Measurements from ENCODE around the gene SPTB.
A peak's percentile ranks its signal among the peaks of the same experiment; 100 is the strongest.
"Not testable (repeated sequence)": the region's sequence is repeated elsewhere in the genome, so short reads cannot be mapped to it uniquely, and the experiment has no call there.

The SPTB gene

DNA sequence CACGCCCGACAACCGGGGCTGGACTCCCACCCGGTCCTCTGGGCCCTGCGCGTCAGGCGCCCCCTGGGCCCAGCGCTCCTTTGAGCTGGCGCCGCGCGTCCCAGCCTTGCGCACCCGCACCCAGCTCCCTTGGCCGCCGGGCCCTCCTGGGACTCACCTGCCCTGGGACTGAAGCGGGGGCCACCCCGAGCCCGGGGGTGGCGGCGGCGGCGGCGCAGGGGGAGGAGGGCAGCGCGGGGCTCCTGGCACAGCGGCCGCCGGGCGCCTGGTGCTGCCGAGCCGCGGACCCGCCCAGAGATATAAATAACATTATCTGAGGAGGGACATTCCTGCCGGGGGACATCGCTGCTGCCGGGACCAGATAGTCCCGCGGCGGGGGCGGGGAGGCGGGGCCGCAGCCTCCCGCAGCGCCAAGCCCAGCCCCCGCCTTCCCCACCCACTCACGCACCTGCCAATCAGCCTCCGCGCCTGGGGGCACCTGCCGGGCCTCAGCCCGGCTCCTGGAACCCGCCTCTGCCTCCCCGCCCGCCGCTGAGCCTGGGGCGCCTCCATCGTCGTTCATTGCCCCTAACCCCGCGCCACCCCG lies at the start of gene SPTB:
TSS of gene SPTB (minus strand) at position 273 of the 586 bp plus-strand sequence. CDS start 56,813 bp downstream, outside the sequence.
- DNase-seq (ENCODE audit: low read depth in 2 of 2, low spot score in 1 of 2) = peak; percentile 35 to 64

DNA sequence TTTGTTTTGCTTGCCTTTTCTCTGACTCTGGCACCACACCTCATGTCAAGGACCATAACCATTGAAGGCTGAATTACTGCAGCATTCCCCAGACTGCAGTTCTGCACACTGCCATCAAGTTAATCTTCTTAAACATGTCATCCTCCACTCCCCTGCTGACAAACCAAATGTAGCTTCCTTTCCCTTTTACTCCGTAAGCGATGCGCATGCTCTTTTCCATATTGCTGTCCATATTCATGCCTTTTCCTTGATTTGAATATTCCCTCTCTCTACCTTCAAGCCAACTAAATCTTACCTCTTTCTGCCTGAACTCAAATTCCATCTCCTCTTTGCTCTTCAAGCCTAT lies 49.3 kb upstream of the SPTB start:
- DNase-seq (ENCODE audit: low read depth in 2 of 2, low spot score in 1 of 2) = no peak

DNA sequence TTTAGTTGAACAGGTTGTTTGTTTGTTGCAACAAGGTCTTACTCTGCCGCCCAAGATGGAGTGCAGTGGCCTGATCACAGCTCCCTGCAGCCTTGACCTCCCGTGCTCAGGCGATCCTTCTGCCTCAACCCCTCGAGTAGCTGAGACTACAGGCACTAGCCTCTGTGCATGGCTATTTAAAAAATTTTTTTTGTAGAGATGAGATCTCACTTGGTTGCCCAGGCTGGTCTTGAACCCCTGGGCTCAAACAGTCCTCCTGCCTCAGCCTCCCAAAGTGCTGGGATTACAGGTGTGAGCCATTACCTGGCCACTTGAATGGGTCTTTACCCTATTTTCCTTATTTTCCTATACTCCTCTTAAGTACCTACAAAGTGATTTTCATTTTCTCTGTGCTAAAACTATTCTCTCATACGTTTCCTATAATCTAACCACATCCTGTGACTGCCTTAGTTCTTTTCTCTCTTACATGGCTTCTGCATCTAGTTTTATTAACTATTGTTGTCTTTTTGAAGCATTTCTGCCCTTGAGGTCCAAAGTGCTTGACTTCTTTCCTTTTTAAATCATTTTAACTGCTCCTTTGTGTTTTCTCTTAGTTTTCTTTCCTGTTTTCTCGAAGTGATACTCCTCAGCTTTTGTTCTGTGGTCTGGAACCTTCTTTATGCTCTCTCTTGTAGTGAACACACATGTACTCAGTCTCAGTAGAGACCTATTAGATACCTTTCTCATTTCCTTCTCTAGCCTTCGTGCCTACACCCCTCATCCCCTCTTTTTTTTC lies 48.7 kb upstream of the SPTB start:
- DNase-seq (ENCODE audit: low read depth in 2 of 2, low spot score in 1 of 2) = no peak

DNA sequence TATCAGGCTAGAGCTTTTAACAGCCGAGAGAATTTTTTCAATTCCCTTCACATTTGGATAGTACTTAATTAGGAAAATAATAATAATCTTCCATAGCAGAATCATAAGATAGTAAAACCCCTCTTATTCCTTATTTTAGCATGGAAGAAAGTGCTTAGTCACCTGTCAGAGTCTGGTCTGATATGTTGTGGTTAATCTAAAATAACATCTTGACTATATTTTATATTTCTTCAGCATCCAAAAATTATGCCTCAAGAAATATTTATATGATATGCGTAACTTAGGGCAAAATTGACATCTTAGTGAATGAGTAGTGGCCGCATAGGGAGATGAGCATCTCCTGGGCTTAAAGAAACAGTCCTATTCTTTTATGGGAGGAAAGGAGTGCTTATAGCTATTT lies 47.3 kb upstream of the SPTB start:
- DNase-seq (ENCODE audit: low read depth in 2 of 2, low spot score in 1 of 2) = no peak

DNA sequence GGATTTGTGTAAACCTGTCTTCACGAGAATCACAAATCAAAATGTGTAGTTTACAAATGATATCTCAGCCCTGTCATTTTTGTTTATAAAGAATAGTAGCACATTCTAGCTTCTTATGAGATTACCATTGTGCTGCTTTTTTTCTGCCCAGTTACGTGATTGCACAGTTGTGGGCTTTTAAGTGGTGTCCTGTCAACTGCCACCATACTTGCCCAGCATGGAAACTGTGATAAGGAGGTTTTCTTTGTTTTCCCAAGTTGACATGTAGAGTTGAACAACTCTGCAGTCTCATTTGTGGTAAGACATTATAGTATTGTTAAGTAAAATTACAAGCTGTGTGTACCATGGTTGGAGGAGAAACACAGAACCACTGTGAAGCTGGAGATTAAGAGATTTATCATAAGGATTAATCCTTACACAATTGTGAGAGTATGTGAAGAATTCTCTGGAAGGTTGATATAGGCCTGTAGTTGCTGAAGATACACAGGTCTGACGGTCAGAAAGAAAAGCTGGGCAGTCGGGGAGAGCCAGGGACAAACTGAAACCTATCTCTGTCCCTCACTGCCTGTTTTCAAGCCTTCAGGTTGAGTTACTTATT lies 46.8 kb upstream of the SPTB start:
- DNase-seq (ENCODE audit: low read depth in 2 of 2, low spot score in 1 of 2) = no peak

DNA sequence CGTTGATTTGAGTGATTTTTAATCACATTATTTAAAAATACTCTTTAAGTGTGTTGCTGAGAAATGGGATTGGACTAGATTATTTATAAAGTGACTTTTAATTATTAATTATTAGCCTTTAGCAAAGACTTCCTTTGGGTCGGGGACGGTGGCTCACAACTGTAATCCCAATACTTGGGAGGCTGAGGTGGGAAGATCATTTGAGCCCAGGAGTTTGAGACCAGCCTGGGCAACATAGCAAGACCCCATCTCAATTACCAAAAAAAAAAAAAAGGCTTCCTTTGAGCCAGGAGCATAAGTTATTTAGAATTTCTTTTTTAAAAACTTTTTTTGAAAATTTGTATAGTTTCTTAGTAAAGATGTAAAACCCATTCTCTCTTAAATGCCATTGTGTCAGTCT lies 43.3 kb upstream of the SPTB start:
- no peak for DNase-seq (ENCODE audit: low read depth in 2 of 2, low spot score in 1 of 2)

DNA sequence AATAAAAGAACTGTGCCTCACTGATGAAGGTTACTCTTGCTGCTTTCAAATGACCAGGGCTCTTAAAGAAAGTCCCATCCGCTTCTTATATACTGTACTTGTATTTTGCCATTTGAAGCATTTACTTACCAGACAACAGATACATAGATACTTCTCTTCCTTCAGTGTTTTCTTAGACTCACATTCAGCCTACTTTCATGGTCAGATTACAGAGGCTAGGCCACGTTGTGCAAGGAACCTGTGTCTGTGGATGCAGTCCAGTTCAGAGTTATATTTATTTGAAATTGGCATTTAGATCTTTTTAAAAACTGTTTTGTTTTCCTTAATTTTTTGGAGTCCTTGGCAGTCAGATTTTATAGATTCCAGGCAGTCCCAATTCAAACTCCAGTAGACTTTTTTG lies 40.8 kb upstream of the SPTB start:
- no peak for DNase-seq (ENCODE audit: low read depth in 2 of 2, low spot score in 1 of 2)

DNA sequence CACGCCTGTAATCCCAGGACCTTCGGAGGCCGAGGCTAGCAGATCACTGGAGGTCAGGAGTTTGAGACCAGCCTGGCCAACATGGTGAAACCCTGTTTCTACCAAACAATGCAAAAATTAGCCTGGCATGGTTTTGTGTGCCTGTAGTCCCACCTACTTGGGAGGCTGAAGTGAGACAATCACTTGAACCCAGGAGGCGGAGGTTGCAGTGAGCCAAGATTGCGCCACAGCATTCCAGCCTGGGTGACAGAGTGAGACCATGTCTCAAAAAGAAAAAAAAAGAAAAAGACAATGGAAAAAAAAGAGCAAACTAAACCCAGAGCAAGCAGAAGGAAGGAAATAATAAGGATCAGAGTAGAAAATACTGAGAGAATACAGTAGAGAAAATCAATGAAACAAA lies 39.9 kb upstream of the SPTB start:
- DNase-seq (ENCODE audit: low read depth in 2 of 2, low spot score in 1 of 2) = no peak

DNA sequence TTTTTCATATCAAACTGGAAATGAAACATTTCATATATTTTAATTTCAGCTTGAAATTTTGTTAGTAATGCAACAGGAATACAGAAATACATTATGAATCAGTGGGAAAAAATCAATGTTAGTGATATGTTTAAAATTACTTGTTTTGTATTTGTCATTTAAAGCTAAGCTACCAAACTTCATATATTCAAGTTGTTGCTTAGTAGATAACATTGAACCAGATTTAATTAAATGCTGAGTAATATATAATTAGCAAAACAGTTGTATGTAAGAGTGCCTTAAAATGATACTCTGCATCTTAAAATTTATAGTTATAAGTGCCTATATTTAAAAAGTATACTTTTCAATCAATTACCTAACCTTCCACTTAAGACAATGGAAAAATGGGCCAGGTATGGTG lies 39.5 kb upstream of the SPTB start:
- DNase-seq (ENCODE audit: low read depth in 2 of 2, low spot score in 1 of 2) = no peak

DNA sequence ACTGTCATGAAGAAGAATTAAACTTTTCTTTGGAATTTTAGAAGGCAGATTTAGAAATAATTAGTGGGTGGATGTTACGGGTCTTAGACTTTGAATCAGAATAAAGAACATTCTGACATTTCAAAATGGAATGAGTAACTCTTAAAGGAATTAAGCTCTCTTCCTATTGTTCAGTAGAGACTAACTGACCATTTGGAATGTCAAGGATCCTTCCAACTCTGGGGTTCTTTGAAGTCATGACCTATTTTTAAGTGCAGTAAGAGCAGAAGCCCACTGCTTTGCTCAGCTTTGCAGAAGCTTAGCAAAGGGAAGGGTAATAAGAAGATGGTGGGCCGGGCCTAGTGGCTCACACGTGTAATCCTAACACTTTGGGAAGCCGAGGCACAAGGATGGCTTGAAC lies 38.5 kb upstream of the SPTB start:
- DNase-seq (ENCODE audit: low read depth in 2 of 2, low spot score in 1 of 2) = no peak

DNA sequence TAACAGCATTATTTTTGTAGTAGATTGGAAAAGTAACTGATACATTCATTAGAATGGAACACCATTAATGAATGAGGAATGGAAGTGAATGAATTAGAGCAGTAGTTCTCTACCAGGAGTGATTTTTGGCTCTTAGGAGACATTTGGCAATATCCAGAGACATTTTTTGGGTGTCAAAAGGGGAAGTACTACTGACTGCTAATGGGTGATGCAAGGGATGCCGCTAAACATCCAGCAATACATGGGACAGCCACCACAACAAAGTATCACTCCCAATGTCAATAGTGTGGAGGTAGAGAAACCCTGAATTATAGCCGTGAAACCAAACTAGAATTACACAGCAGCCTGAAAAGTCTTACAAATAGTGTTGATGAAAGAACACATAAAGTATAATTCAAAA lies 36.1 kb upstream of the SPTB start:
- no peak for DNase-seq (ENCODE audit: low read depth in 2 of 2, low spot score in 1 of 2)

DNA sequence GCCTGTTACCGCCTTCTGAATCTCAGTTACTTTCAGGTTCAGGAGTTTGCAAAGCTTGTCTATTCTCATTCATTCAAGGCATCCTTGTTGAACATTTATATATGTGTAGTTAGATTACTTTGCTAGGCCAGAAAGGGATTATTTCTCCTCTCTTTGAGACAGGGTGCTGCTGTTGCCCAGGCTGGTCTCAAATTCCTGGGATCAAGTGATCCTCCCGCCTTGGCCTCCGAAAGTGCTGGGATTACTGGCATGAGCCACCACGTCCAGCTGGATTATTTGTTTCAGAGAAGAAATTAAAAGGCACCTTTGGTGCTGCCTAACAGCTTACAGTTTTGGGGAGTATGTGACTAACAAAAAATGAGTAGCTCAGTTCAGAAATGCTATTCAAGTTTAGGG lies 35.3 kb upstream of the SPTB start:
- no peak for DNase-seq (ENCODE audit: low read depth in 2 of 2, low spot score in 1 of 2)

DNA sequence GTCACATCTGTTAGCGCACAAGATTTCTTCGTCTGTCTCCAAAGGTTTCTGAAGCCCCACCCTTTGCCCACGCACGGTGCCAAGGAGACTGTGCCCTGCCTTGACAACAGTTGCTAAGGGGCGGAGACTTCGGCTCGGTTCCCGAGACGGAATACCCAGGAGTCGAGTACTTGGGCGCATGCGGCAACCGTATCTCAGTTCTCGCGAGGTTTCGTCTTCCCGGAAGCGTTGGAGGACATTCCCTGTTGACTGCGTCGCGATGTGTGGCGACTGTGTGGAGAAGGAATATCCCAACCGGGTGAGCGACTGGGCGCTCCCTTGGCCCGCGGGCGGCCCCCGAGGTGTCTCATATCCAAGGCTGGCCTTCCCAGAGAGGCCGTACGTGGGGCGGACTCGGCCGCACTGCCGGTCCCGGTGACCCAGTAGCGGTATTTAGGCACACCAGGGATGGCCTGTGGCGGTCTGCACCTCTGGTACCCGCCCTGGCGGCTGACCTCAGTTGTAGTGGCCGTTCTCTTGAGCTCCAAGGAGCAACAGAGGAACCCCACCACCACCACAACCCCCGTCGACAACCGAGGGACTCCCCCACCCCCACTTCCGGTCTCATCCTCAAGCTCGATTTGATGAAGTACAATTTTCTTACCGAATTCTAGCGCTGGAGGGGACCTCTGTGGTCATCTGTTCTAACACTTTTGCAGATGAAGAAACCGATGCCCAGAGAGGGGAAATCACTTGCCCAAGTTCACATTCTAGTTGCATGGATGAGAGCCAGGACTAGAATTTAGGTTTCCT lies 34.7 kb upstream of the SPTB start, which contains the start of gene CHURC1:
TSS of gene CHURC1 (plus strand) at position 219 of the 792 bp plus-strand sequence. CDS start at position 260, 41 bp downstream.
- DNase-seq (ENCODE audit: low read depth in 2 of 2, low spot score in 1 of 2) = peak; percentile 97

DNA sequence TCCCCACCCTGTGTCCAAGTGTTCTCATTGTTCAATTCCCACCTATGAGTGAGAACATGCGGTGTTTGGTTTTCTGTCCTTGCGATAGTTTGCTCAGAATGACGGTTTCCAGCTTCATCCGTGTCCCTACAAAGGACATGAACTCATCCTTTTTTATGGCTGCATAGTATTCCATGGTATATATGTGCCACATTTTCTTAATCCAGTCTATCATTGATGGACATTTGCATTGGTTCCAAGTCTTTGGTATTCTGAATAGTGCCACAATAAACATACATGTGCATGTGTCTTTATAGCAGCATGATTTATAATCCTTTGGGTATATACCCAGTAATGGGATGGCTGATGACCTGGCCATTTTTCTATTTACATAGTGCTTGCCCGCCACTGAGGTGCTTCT lies 33.8 kb upstream of the SPTB start:
- DNase-seq (ENCODE audit: low read depth in 2 of 2, low spot score in 1 of 2) = not testable (repeated sequence)

DNA sequence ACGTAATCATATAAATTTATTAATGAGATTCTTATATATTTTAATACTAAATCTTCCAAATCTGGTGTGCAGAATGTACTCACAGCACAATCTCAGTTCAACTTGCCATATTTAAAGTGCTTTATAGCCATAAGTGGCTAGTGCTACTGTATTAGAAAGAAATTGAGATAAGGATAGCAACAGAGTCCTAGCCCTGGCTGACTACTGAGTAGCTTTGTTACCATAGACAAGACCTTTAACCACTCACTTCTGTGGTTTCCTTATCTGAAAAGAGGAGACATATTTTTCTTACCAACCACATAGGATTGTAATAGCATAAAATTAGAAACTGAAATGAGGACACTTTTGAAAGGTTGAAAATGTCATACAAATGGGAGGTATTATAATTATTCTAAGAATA lies 32.6 kb upstream of the SPTB start:
- no peak for DNase-seq (ENCODE audit: low read depth in 2 of 2, low spot score in 1 of 2)

DNA sequence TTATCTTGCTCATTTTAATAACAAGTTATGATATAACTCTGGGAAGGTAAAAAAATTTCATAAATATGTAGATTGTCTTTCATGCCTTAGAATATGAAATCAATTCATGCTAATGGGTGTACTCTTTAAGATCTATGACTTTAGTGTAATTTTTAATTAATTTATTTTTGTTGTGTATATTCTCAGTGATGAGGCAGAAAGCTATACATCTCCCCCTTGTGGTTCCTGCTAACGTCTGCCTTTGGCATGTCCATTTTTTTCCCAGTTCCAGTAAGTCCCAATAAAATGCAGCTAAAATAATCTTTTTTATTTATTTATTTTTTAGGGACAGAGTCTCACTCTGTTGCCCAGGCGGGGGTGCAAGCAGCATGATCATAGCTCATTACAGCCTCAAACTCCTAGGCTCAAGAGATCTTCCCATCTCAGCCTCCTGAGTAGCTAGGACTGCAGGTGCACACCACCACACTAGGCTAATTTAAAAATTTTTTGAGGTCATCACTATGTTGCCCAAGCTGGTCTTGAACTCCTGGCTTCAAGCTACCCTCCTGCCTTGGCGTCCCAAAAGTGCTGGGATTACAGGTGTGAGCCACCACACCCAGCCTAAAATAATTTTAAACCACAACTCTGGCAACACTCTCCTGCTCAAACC lies 31.3 kb upstream of the SPTB start:
- DNase-seq (ENCODE audit: low read depth in 2 of 2, low spot score in 1 of 2) = no peak

DNA sequence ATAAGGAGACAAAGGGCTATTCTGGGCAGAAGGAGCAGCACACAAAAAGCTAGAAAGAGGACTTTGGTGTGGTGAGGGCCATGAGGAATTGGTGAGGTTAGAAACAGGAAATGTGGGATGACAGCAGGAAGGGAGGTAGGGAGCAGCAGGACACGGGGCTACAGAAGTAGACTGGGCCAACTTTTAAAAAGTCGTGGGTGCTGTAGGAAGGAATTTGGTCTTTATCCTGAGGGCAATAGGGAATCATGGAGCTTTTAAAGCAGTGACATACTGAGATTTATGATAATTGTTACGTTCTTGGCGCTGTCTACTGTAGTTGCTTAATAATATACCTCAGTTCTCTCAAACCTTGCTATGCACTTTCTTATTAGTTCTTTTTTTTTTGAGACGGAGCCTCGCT lies 26.3 kb upstream of the SPTB start:
- no peak for DNase-seq (ENCODE audit: low read depth in 2 of 2, low spot score in 1 of 2)

DNA sequence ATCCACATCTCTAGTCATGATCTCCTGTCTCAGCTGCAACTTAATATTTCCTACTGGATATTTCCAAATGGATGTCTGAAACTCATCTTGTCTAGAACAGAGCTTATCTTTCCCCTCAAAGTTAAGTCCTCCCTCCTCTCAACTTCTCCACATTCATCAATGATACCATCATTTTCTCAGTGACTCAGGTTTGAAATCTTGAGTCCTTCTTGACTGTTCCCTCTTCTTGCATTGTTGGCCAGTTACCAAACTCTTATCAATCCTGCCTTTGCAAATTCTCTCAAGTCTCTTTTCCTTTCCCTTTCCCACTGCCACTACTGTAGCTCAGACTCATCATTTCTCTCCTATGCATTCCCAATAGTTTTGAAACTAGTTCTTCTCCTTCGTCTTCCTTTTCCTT lies 20.3 kb upstream of the SPTB start:
- no peak for DNase-seq (ENCODE audit: low read depth in 2 of 2, low spot score in 1 of 2)

DNA sequence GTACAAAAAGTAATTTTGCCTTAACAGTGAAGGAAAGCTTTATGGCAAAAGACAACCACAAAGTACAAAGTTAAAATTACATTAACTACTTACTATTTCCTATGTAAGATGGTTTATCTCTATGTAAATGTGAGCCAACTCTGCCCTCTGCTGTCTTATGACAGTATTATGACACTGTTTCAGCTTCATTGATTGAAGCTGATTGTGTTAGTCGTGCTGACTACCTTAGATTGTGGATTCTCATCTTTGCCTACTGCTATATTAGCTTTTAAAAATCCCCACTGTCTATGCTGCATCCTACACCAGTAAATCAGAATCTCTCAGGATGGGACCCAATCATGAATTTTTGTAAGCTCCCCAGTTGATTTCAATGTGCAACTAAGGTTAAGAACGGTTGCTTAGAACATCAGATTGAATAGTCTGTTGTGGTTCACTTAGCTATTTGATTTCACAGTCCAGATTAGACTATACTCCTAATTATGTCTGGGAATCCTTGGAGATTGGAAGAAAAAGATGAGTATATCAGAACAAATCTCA lies 12.2 kb upstream of the SPTB start:
- DNase-seq (ENCODE audit: low read depth in 2 of 2, low spot score in 1 of 2) = no peak

DNA sequence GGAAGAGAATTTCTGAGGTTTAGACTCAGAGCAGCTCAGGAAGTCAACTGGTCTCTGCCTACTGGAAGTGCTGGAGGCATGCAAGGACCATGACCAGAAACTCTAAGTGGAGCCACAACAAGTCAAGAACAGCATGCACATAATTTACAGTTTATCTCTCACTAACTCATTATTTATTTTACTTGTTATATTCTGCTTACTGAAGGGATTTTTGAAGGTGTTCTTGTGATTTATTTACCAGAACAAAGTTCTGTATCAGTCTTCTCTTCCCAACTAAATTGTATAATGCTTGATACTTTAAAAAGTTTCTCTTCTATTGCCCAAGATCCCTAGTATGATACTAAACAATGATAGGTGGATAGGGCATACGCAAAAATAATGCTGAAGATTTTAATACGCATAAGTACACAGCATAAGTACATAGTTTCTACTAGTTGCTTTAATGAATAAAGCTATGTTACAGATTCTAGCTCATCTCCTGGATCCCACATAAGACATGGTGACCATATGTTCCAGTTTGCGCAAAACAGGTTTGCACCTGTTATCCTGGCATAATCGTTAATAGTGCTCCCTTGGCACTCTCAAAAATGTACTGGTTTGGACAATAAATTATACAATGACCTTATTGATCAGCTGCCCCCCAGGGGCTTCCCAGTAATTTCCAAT lies 11.6 kb upstream of the SPTB start:
- DNase-seq (ENCODE audit: low read depth in 2 of 2, low spot score in 1 of 2) = no peak

DNA sequence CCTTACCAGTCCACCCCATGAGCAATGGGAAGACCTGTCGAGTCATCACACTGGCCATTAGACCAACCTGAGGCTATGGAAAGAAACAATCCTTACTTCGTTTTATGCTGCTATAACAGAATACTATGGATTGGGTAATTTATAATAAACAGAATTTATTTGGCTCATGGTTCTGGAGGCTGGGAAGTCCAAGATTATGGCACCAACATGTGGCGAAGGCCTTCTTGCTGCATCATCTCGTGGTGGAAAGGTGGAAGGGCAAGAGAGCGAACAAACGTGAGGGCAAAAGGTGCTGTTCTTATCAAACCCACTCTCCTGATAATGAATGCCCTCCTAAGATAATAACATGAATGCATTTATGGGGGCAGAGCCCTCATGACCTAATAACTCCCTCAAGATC lies 9.6 kb upstream of the SPTB start:
- no peak for DNase-seq (ENCODE audit: low read depth in 2 of 2, low spot score in 1 of 2)
